Measurements from ENCODE around the gene ATP10A.

The ATP10A gene

GRCh38 chr15:25766417-25766816 lies 96.7 kb downstream of the ATP10A start:
- no peaks in the 10 kb centered on the region for H3K4me1 ChIP-seq (ENCODE audit: insufficient read depth, low read length, severe bottlenecking)
- TF ChIP-seq EZH2 (IDR thresholded peaks at IDR 0.05; ENCODE audit: borderline replicate concordance, low read length): no peak
- TF ChIP-seq, protein P1, sequence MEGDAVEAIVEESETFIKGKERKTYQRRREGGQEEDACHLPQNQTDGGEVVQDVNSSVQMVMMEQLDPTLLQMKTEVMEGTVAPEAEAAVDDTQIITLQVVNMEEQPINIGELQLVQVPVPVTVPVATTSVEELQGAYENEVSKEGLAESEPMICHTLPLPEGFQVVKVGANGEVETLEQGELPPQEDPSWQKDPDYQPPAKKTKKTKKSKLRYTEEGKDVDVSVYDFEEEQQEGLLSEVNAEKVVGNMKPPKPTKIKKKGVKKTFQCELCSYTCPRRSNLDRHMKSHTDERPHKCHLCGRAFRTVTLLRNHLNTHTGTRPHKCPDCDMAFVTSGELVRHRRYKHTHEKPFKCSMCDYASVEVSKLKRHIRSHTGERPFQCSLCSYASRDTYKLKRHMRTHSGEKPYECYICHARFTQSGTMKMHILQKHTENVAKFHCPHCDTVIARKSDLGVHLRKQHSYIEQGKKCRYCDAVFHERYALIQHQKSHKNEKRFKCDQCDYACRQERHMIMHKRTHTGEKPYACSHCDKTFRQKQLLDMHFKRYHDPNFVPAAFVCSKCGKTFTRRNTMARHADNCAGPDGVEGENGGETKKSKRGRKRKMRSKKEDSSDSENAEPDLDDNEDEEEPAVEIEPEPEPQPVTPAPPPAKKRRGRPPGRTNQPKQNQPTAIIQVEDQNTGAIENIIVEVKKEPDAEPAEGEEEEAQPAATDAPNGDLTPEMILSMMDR (IDR thresholded peaks at IDR 0.05; ENCODE audit: low read length): no peak

GRCh38 chr15:25764980-25765735 lies 98.0 kb downstream of the ATP10A start:
- Histone ChIP-seq H4K20me1 (ENCODE audit: insufficient read depth, low read length) (no peaks in the 10 kb centered on the region), H3K4me1 (ENCODE audit: insufficient read depth, low read length, severe bottlenecking) (no peaks in the 10 kb centered on the region), H3K36me3 (ENCODE audit: insufficient read depth, low read length) (no peaks in the 10 kb centered on the region), H2AFZ (ENCODE audit: low read length) (no peak overlapping the region), H3K27me3 (ENCODE audit: insufficient read depth, low read length) (no peaks in the 10 kb centered on the region; the same call in 1 of the 2 replicates), H3K4me3 (ENCODE audit: low read depth, low read length, poor library complexity, severe bottlenecking) (no peak overlapping the region), H3K27ac (ENCODE audit: low read depth, low read length, poor library complexity, severe bottlenecking) (no peak overlapping the region), H3K4me2 (ENCODE audit: low read length) (no peak overlapping the region), H3K9me2 (ENCODE audit: low read depth, low read length) (no peaks in the 10 kb centered on the region), H3K79me2 (ENCODE audit: insufficient read depth, low read length) (no peaks in the 10 kb centered on the region), H3K9me3 (ENCODE audit: low read length) (no peaks in the 10 kb centered on the region), H3F3A (ENCODE audit: insufficient read depth, low read length) (no peaks in the 10 kb centered on the region), H3K9ac (ENCODE audit: low read length) (no peak overlapping the region)
- TF ChIP-seq, protein P1 (IDR thresholded peaks at IDR 0.05; ENCODE audit: low read length): no peak

More at GRCh38 chr15:25766417-25766816, 96.7 kb downstream of the ATP10A start:
- Histone ChIP-seq H4K20me1 (ENCODE audit: insufficient read depth, low read length) (no peaks in the 10 kb centered on the region), H2AFZ (ENCODE audit: low read length) (no peak overlapping the region), H3K9ac (ENCODE audit: low read length) (no peak overlapping the region), H3K27me3 (ENCODE audit: insufficient read depth, low read length) (peaks cover 4% of the 10 kb centered on the region; the same call in 1 of the 2 replicates), H3K9me2 (ENCODE audit: low read depth, low read length) (no peaks in the 10 kb centered on the region), H3K36me3 (ENCODE audit: insufficient read depth, low read length) (no peaks in the 10 kb centered on the region), H3K79me2 (ENCODE audit: insufficient read depth, low read length) (no peaks in the 10 kb centered on the region), H3K4me2 (ENCODE audit: low read length) (no peak overlapping the region), H3K27ac (ENCODE audit: low read depth, low read length, poor library complexity, severe bottlenecking) (no peak overlapping the region), H3K9me3 (ENCODE audit: low read length) (no peaks in the 10 kb centered on the region), H3K4me3 (ENCODE audit: low read depth, low read length, poor library complexity, severe bottlenecking) (no peak overlapping the region), H3F3A (ENCODE audit: insufficient read depth, low read length) (no peaks in the 10 kb centered on the region)

DNA sequence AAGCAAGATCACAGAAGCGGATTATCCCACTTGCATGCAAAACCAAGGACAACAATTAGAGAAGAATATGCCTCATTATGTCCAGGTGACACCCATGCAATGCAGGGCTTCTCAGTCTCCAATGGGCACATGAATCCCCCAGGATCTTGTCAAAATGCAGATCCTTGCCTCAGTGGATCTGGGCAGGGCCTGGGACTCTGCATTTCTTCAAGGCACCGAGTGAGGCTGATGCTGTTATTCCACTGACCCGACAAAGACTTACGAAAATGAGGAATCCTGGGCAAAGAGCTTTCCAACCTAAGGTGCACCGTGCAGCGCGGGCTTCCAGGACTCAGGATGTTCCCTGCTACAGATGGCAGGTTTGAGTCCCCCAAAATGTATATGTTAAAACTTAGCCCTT lies 99.2 kb downstream of the ATP10A start:
- H3K4me2 ChIP-seq (ENCODE audit: low read length): no peak overlapping the region
- no peaks in the 10 kb centered on the region for H3F3A ChIP-seq (ENCODE audit: insufficient read depth, low read length)
- TF ChIP-seq, protein P1 (IDR thresholded peaks at IDR 0.05; ENCODE audit: low read length): no peak
- no peak for TF ChIP-seq EZH2 (IDR thresholded peaks at IDR 0.05; ENCODE audit: borderline replicate concordance, low read length)
- H3K9me3 ChIP-seq (ENCODE audit: low read length): no peaks in the 10 kb centered on the region
- H3K4me3 ChIP-seq (ENCODE audit: low read depth, low read length, poor library complexity, severe bottlenecking): no peak overlapping the region
- H2AFZ ChIP-seq (ENCODE audit: low read length): no peak overlapping the region
- no peaks in the 10 kb centered on the region for H3K79me2 ChIP-seq (ENCODE audit: insufficient read depth, low read length)
- no peaks in the 10 kb centered on the region for H4K20me1 ChIP-seq (ENCODE audit: insufficient read depth, low read length)
- no peak overlapping the region for H3K27ac ChIP-seq (ENCODE audit: low read depth, low read length, poor library complexity, severe bottlenecking)
- H3K9ac ChIP-seq (ENCODE audit: low read length): no peak overlapping the region
- H3K27me3 ChIP-seq (ENCODE audit: insufficient read depth, low read length): no peaks in the 10 kb centered on the region
- no peaks in the 10 kb centered on the region for H3K36me3 ChIP-seq (ENCODE audit: insufficient read depth, low read length)
- no peaks in the 10 kb centered on the region for H3K9me2 ChIP-seq (ENCODE audit: low read depth, low read length)
- H3K4me1 ChIP-seq (ENCODE audit: insufficient read depth, low read length, severe bottlenecking): no peaks in the 10 kb centered on the region
